HG03045 (cell line): ENCODE results near the gene PHF2.
A peak's percentile ranks its signal among the peaks of the same experiment; 100 is the strongest.

Source experiments
- ATAC-seq: cut with Tn5 transposase; IDR thresholded peaks from one replicate; pipeline ENCODE4 v1.9.1; 2021; ENCODE audit warnings: mild to moderate bottlenecking, moderate library complexity; ENCODE audit not compliant: unreplicated experiment

Gene PHF2

GRCh38 chr9:93576258-93577077 lies at the start of gene PHF2:
Gene PHF2 (plus strand): TSS chr9:93576584. CDS start chr9:93576774, 190 bp downstream.
- peak; percentile 36 for ATAC-seq

- no peak for ATAC-seq
These were observed 45.0 kb upstream of the PHF2 start for GRCh38 chr9:93531374-93531773.

- no peak for ATAC-seq
These were observed 44.2 kb upstream of the PHF2 start for GRCh38 chr9:93532141-93532540.

GRCh38 chr9:93533863-93534262 lies 42.5 kb upstream of the PHF2 start:
- ATAC-seq, result no peak

- ATAC-seq, result no peak
These were observed 40.2 kb upstream of the PHF2 start for GRCh38 chr9:93536167-93536566.

- no peak for ATAC-seq
These were observed 39.5 kb upstream of the PHF2 start for GRCh38 chr9:93536874-93537273.

- no peak for ATAC-seq
These were observed 36.1 kb upstream of the PHF2 start for GRCh38 chr9:93540305-93540704.

GRCh38 chr9:93541005-93541404 lies 35.4 kb upstream of the PHF2 start:
- ATAC-seq, result no peak

GRCh38 chr9:93541581-93542349 lies 34.6 kb upstream of the PHF2 start:
- ATAC-seq, result no peak

- ATAC-seq, result no peak
These were observed 33.3 kb upstream of the PHF2 start for GRCh38 chr9:93543117-93543516.

- ATAC-seq, result no peak
These were observed 30.0 kb upstream of the PHF2 start for GRCh38 chr9:93546356-93546755.

GRCh38 chr9:93549611-93550010 lies 26.8 kb upstream of the PHF2 start:
- no peak for ATAC-seq

- no peak for ATAC-seq
These were observed 23.5 kb upstream of the PHF2 start for GRCh38 chr9:93552923-93553322.

- ATAC-seq, result no peak
These were observed 21.0 kb upstream of the PHF2 start for GRCh38 chr9:93555370-93555769.

GRCh38 chr9:93557366-93558137 lies 18.8 kb upstream of the PHF2 start:
- ATAC-seq, result no peak

- ATAC-seq, result no peak
These were observed 17.9 kb upstream of the PHF2 start for GRCh38 chr9:93558503-93558902.

- ATAC-seq, result no peak
These were observed 15.4 kb upstream of the PHF2 start for GRCh38 chr9:93560991-93561390.

GRCh38 chr9:93562157-93562556 lies 14.2 kb upstream of the PHF2 start:
- no peak for ATAC-seq

GRCh38 chr9:93565089-93565488 lies 11.3 kb upstream of the PHF2 start:
- ATAC-seq, result no peak

GRCh38 chr9:93566408-93567270 lies 9.7 kb upstream of the PHF2 start:
- ATAC-seq, result peak; percentile 91
